OCI-M2 (cell line): ENCODE data around the gene NTF3.

ENCODE experiments used
- DNase-seq: peaks from one replicate; lab custom pipeline; 2025; ENCODE audit not compliant: unreplicated experiment; lab: John Stamatoyannopoulos, UW

Gene NTF3

GRCh38 chr12:5430641-5431603 is 986 bp upstream of the NTF3 start:
- DNase-seq, result no peak

- DNase-seq, result no peak
Measured at GRCh38 chr12:5433081-5433844, 1.4 kb downstream of the NTF3 start.

- DNase-seq, result no peak
Measured at GRCh38 chr12:5433845-5434646, 2.1 kb downstream of the NTF3 start.

DNA sequence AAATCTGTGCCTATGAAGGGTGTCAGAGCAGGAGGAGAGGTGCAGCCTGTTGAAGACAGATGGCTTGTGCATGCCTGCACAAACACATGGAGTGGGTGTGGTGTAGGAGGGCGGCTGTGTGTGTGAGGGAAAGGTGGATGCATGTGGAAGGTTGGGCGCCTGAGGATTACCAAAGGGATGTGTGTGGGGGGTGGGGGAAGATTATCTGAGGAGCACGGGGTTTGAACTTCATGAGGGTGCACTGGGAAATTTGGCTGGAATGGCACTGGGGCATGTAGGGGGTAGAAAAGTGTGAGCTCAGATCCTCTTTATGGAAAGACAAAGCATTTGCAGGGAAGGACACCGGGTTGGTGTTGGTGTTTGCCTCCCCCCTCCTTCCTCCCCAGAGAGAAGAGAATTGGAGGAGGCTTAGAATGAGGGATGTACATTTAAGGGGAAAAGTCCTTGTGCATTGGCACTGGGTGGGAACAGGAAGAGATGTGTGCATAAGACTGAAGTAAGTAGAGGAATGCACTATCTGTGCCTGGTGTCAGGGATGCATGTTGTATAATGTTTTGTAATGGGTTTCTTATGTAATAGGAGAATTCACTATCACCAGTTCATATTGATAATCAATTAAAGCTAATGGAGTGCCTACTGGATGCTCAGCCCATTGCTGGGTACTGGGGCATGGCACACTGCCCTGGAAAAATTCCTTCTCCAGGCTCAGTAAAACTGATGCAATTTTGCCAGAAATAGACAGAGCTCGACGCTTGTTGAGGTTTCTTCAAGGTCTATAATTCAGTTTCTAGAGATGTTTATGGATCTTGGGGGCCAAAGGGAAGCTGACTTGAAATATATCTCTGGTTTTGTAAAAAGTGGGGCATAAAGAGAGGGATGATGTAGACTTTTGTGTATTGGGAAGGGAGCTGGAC is 3.0 kb downstream of the NTF3 start:
- DNase-seq, result no peak

- no peak for DNase-seq
Measured at GRCh38 chr12:5437182-5437583, 5.3 kb downstream of the NTF3 start.

- DNase-seq, result no peak
Measured at GRCh38 chr12:5437589-5437988, 5.7 kb downstream of the NTF3 start.

DNA sequence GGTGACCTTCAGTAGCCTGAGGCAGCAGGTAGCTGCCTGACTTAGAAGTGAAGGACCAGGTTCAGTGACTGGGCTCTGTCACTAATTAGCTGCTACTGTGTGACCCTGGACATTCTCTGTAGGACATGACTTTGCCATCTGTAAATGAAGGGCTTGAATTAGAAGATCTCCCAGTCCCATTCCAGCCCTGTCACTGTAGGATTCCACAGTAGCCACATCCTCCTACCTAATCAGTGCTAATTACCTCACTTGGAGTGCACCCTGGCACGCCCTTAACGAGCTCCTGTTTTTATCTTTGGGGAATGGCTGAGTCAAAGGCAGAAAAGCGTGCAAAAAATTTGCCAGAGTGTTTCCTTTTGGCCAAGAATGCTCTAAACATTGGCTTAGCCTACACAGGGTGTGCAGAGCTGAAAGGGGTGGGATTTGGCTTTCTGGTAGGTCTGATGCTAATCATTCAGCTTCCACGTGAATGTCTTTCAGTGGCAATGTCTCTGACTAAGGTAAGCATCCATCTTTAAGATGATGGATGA is 6.8 kb downstream of the NTF3 start:
- no peak for DNase-seq

DNA sequence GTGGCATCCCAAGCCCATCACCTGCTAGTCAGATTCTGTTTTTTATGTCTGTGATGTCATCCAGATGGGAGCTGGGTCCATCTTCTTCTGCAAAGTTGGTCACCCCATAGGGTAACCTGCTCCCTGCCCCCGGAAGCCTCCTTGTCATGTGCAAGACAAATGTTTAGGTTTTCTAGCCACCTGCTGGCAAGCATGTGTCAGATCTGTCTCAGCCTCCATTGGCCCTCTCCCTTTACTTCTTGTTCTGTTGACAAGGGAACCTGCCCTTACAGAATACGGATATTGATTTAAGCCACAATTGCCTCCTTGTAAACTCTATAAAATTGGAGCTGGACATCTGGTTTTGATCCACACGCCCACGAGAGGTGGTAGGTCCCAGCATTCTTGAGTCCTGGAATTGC is 7.5 kb downstream of the NTF3 start:
- no peak for DNase-seq

DNA sequence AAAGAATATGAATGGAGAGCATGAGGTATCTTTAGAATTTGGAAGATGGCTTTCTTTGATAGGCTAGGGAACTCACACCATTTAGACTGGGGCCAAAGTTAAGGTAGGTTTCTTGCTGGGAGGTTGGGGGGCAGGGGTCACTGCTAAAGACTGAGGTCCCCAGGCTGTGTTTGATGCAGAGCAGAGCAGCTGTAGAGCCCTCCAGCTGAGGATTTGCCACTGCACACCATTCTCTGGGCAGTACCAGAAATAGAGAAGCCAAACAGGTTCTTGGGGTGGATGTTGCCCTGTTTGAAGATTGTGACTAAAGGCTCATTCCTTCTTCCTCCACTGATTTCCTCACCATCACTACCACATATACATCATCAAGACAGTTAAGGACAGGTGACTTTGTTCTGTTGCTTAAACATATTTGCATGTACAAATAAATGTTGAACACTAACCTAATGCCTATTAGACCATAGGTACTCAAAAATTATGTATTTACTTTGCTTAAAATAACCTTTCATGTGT is 7.9 kb downstream of the NTF3 start:
- DNase-seq, result no peak

GRCh38 chr12:5440978-5441377 is 9.1 kb downstream of the NTF3 start:
- no peak for DNase-seq

GRCh38 chr12:5441497-5442236 is 9.8 kb downstream of the NTF3 start:
- DNase-seq, result no peak

DNA sequence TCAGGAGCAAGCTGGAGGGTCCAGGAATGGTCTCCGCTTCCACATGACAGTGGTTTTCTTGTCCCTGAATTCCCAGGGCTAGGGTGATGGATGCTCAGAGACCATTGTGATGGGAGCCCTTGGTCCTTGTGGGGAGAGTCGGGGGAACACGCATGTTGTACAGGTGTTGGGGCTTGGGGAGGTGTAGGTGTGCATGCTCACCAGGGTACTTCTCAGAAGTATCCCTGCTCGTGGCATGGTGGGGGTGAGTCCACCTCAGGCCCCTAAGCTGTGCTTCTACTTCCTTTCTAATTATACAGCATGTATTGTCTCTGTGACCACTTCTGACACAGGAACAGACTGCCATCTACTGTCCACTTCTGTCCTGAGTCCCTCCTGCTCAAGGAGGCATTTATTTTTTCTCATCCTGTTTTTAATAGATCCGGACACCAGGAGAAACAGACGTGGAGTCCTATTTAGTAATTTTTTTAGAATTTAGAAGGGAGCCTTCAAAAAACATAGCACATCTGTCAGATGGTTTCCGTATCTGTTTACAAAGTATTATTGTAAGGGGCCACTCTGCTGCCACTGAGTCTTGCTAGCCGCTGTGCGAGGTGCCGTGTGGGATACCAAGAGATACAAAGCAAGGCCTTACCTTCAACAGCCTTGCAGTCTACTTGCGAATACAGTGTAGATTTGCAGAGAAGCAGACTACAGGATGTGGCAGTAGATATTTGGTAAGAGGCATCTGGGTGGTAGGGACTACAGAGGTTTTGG is 10.5 kb downstream of the NTF3 start:
- no peak for DNase-seq

DNA sequence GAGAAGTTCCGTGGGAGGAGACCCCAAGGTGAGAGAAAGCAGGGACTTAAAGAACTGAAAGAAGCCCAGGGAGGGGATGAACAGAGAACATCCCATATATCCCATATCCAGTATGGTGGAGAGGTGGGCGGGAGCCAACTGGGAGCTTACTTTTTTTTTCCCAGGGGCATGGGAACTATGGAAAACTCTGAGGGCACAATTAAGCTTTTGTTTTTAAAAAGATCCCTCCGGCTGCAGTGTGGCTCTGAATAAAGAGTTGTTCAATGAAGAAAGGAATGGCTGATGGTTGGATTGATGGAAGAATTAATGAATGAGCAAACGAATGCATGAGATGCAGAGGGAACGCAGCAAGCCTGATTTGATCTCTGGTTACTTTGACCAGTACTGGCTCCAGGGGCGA is 12.6 kb downstream of the NTF3 start:
- DNase-seq, result no peak

- no peak for DNase-seq
Measured at GRCh38 chr12:5447320-5447719, 15.4 kb downstream of the NTF3 start.

- no peak for DNase-seq
Measured at GRCh38 chr12:5451251-5451650, 19.3 kb downstream of the NTF3 start.

DNA sequence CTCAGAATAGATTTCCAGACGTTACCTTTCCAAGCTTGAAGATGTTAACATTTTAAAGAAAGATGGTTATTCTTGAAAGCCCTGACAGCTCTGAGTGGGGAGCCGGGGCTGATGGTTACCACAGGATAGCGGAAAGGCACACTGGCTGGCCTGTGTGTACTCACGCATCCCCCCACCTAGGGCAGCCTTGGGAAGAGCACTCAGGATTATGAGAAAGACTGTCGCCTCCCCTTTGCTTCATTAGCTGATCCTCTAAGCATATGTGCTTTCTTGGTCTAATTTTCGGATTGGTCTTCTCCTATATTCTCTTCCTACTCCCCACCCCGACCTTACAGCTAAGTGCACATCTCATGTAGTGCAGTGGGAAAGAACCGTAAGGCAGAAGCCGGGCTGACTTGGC is 20.7 kb downstream of the NTF3 start:
- DNase-seq, result no peak

- DNase-seq, result no peak
Measured at GRCh38 chr12:5453466-5453865, 21.6 kb downstream of the NTF3 start.

GRCh38 chr12:5455045-5455444 is 23.1 kb downstream of the NTF3 start:
- no peak for DNase-seq
